DMS 273 (cell line): ENCODE results near the gene KMT5B.
"Not testable (repeated sequence)": the region's sequence is repeated elsewhere in the genome, so short reads cannot be mapped to it uniquely, and the experiment has no call there.

Experiments used
- DNase-seq: peaks from one replicate; lab custom pipeline; 2025; ENCODE audit not compliant: unreplicated experiment; lab: John Stamatoyannopoulos, UW

Gene KMT5B

GRCh38 chr11:68213135-68213515, at the start of gene KMT5B:
TSS of gene KMT5B (minus strand) at chr11:68213296. CDS start at chr11:68190076, 23,220 bp downstream.
- DNase-seq: peak; percentile 83

GRCh38 chr11:68262544-68262827, 49.4 kb upstream of the KMT5B start:
- DNase-seq: no peak

GRCh38 chr11:68261749-68262543, 48.9 kb upstream of the KMT5B start:
- no peak for DNase-seq

DNA sequence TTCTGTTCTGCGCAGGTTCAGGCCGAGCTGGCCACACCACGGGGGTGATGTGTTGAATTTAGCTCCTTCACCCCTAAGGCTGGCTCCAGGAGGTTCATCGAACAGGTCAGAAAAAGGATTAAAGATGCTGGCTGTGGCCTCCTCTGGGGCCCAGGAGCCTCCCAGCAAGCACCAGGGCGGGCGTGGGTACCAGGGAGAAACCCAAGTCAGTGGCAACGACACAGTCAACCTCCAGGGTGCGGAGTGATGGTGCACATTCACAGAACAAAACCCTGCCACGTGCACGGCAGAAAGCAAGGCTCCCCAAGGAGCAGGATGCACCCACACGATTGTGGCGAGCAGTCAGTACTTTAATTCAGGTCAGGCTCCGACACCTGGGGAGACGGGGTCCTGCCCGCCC, 47.9 kb upstream of the KMT5B start:
- DNase-seq: no peak

- DNase-seq: no peak
Observed at GRCh38 chr11:68260484-68260883, 47.4 kb upstream of the KMT5B start.

- no peak for DNase-seq
Observed at GRCh38 chr11:68259122-68259959, 46.2 kb upstream of the KMT5B start.

- DNase-seq: no peak
Observed at GRCh38 chr11:68258363-68258765, 45.3 kb upstream of the KMT5B start.

DNA sequence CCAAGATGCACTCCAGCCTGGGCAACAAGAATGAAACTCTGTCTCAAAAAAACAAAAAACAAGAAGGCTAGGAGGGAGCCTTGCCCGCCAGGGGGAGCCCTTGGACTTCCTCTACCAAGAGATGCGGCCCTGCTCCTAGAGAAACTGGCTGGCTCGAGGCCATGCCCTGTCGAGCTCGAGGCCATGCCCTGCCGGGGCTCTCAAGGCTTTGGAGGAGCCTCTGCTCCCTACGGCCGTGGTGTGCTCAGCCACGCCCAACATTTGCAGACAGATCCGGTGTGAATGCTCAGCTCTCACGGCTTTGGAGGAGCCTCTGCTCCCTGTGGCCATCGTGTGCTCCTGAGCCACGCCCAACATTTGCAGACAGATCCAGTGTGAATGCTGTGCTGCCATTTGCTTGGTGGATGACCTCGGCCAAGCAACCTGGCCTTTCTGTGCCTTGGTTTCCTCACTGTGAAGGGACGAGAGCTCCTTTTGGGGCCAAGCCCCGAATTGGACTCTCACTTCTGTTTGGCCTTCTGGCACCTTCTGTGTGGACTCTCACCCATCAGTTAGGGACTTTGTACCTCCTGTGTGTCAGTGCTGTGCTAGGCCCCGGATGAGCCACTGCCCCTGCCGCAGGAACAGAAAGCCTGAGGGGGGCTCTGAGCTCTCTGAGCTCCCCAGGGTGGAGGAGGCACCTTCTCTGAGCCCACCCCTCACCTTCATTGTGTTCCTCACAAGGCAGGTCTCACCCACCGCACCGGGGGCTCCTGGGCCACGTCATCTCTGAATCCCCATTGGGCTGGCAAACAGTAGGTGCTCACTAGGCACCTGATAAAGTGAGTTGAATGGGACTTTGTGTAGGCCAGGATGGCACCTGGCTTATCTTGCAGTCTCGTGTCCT, 44.6 kb upstream of the KMT5B start:
- peak; percentile 95 for DNase-seq

GRCh38 chr11:68256331-68256741, 43.2 kb upstream of the KMT5B start:
- DNase-seq: no peak

DNA sequence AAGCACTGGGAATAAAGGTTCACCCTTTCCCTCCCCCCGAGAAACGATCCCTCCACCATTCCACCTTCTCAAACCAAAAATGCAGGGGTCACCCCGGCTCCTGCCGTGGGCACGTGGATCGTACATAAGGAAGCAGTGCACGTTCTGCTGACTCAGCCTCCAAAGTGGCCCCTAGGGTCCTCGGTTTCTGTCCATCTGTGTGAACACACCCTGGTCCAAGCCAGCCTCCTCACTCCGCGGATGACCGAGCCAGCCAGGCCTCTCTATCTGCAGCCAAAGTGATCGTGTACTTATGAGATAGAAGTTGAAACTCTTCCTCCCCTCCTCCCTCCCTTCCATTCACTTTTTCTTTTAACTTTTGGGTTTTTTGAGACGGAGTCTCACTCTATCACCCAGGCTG, 42.4 kb upstream of the KMT5B start:
- DNase-seq: no peak

GRCh38 chr11:68254421-68254820, 41.3 kb upstream of the KMT5B start:
- DNase-seq: no peak

DNA sequence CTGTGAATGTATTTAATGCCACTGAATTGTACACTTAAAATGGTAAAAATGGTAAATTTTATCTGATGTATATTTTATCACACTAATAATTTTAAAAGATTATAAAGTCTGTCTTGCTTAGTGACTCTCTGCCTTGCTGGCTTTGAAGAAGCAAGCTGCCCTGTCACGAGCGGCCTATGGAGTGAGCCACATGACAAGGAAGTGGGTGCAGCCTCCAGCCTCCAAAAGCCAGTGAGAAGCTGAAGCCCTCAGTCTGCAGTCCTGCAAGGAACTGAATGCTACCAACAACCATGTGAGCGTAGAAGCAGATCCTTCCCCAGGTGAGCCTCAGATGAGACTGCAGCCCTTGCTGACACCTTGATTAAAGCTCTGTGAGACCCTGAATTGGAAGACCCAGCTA, 38.7 kb upstream of the KMT5B start:
- DNase-seq: no peak

DNA sequence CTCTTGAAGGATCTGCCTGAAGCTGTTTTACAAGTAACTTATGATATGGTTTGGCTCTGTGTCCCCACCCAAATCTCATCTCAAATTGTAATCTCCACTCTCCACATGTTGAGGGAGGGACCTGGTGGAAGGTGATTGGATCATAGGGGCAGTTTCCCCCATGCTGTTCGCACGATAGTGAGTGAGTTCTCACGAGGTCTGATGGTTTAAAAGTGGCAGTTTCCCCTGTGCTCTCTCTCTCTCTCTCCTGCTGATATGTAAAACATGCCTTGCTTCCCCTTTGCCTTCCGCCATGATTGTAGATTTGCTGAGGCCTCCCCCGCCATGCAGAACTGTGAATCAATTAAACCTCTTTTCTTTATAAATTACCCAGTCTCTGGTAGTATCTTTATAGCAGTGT, 31.8 kb upstream of the KMT5B start:
- not testable (repeated sequence) for DNase-seq

GRCh38 chr11:68243847-68244246, 30.8 kb upstream of the KMT5B start:
- not testable (repeated sequence) for DNase-seq

- no peak for DNase-seq
Observed at GRCh38 chr11:68242616-68243015, 29.5 kb upstream of the KMT5B start.

- no peak for DNase-seq
Observed at GRCh38 chr11:68231621-68232020, 18.5 kb upstream of the KMT5B start.

DNA sequence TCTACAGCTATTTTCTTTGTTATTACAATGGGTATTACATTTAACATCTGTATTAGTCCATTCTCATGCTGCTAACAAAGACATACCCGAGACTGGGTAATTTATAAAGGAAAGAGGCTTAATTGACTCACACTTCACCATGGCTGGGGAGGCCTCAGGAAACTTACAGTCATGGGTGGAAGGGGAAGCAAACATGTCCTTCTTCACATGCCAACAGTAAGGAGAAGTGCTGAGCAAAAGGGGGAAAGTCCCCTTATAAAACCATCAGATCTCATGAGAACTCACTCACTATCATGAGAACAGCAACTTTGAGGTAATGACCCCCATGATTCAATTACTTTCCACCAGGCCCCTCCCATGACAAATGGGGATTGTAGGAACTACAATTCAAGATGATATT, 16.5 kb upstream of the KMT5B start:
- no peak for DNase-seq

GRCh38 chr11:68226421-68226820, 13.3 kb upstream of the KMT5B start:
- no peak for DNase-seq

GRCh38 chr11:68224606-68225005, 11.5 kb upstream of the KMT5B start:
- no peak for DNase-seq

DNA sequence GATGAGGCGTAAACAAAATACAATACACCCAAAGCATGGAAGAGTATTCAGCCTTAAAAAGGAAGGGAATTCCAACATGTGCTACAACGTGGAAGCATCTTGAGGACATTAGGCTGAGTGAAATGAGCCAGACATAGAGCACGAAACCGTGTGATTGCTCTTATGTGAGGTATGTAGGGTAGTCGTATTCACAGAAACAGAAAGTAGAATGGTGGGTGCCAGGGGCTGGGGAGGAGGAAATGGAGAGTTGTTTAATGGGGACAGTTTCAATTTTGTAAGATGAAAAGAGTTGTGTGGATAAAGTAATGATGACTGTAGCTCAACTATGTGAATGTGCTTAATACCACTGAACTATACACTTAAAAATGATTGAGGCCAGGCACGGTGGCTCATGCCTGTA, 10.2 kb upstream of the KMT5B start:
- DNase-seq: no peak

DNA sequence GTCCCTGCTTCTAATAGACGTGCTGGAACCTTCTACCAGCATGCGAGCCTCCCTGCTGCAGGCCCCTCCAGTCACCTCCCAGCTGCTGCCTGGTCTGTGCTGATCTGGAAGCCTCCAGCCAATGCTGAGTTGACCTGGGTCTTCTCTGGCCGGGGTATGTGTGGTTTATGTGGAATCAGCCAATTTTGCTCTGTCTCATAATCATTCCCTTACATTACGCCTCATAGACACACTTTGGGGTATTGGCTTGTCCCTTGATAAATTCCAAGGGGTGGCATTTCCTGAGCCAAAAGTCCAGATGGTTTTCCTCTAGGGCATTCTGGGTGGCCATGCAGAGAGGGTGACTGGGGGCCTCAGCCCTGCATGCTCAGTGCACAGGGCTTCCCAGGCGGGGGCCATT, 8.3 kb upstream of the KMT5B start:
- DNase-seq: no peak
